HUES64 (cell line): ENCODE measurements around the gene ADARB2.
"Not testable (repeated sequence)": the region's sequence is repeated elsewhere in the genome, so short reads cannot be mapped to it uniquely, and the experiment has no call there.

Experiments used
- H3K27ac ChIP-seq: 2 replicates; pipeline ENCODE4 v1.7.0; 2013; ENCODE audit warnings: low read depth, low read length, inconsistent platforms
- H3K27me3 ChIP-seq: 2 replicates; pipeline ENCODE4 v1.6.1; 2013; ENCODE audit warnings: mild to moderate bottlenecking, low read length; ENCODE audit not compliant: insufficient read depth
- H3K36me3 ChIP-seq: 2 replicates; pipeline ENCODE4 v1.6.1; 2013; ENCODE audit warnings: mild to moderate bottlenecking, low read length; ENCODE audit not compliant: insufficient read depth
- H3K4me1 ChIP-seq: 2 replicates; pipeline ENCODE4 v1.6.1; 2013; ENCODE audit warnings: mild to moderate bottlenecking, low read length, moderate library complexity; ENCODE audit not compliant: insufficient read depth
- H3K4me3 ChIP-seq: 2 replicates; pipeline ENCODE4 v1.5.1; 2013; ENCODE audit warnings: mild to moderate bottlenecking, low read length, moderate library complexity
- H3K9ac ChIP-seq: 2 replicates; pipeline ENCODE4 v1.6.1; 2013; ENCODE audit warnings: mild to moderate bottlenecking, low read depth, low read length
- H3K9me3 ChIP-seq: 2 replicates; pipeline ENCODE4 v1.6.1; 2013; ENCODE audit warnings: low read depth, low read length; ENCODE audit not compliant: insufficient read depth
- WGBS: fragments of 150-250, 120-280 bp; methylation state at CpG from one replicate; pipeline ENCODE4 v1.1.7; 2013; ENCODE audit warnings: missing lambda C conversion rate; 5-methylcytosine and 5-hydroxymethylcytosine counted together

Gene ADARB2

DNA sequence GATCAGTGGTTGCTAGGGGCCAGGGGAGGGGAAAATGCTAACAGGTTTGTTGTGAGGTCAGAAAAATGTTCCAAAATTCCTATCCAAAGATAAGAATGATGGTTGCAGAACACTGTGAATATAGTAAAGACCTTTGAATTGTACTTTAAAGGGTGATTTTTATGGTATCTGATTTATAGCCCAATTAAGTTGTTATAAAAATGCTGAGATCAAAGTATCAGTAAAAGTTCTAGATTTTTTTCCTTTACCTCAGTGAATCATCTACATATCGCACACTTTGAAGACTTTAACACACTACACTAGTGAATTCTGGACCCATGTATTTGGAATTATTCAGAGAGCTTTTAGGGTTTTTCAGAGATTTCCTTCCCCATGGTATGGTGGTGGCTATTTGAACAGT, 405.8 kb downstream of the ADARB2 start:
- Histone ChIP-seq H3K4me1 (peaks cover 10% of the 10 kb centered on the region), H3K9me3 (no peaks in the 10 kb centered on the region), H3K4me3 (no peak overlapping the region), H3K27ac (no peak overlapping the region), H3K36me3 (no peaks in the 10 kb centered on the region), H3K27me3 (no peaks in the 10 kb centered on the region), H3K9ac (no peak overlapping the region)
- WGBS, result no CpG with 5 or more reads among the region's 1 CpG

DNA sequence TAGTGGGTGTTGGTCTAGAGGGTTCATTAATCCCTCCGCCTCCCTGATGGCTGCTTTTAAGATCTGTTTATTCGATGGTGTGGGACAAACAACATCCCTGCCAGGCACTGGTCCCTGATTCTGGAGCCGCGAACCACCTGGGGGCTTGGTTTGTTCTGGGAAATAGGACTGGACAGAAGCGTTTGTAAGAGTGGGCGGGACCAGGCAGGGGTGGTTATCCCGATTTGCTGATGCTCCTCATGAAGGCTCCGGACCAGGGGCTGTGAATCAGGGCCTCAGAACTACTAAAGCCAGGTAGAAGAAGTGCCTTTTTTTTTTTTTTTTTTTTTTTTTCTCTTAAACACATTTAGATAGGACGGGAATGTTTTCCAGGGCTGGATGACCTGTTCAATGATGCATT, 407.7 kb downstream of the ADARB2 start:
- H3K4me3 ChIP-seq, result no peak overlapping the region
- H3K9ac ChIP-seq, result no peak overlapping the region
- H3K4me1 ChIP-seq, result no peaks in the 10 kb centered on the region
- 86% methylated on average over 9 of the region's 9 CpGs for WGBS
- H3K36me3 ChIP-seq, result no peaks in the 10 kb centered on the region
- H3K27ac ChIP-seq, result no peak overlapping the region
- no peaks in the 10 kb centered on the region for H3K9me3 ChIP-seq
- H3K27me3 ChIP-seq, result no peaks in the 10 kb centered on the region

DNA sequence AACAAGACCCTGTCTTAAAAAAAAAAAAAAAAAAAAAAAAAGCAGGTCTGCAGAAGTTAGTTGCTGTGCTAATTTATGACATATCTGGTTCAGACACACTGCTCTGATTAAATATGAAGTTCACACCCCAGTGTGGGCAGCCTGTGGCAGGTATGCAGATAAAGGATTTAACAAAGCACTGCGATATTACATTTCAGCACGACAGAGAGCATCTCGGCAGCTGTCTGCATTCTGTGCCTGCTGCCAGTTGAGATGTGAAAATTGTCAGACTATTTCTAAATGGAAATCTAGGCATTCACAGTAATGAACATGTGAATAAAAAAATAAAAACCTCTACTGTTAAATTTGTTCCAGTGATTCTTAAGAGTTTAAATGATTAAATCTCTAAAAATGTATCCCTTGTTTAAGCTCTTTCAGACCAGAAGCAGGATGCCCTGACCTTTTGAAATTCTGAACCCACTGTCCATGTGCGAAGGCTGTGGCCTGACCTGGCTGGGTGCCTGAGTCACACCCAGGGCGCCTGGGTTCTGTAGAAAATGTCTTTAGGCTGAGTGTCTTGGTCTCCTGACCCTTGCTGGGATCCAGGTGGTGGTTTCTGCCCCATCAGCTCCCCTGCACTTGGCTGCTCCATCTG, 408.2 kb downstream of the ADARB2 start:
- no peaks in the 10 kb centered on the region for H3K27me3 ChIP-seq
- no peaks in the 10 kb centered on the region for H3K36me3 ChIP-seq
- WGBS, result 87% methylated on average over 5 of the region's 5 CpGs
- no peak overlapping the region for H3K4me3 ChIP-seq
- no peak overlapping the region for H3K9ac ChIP-seq
- H3K27ac ChIP-seq, result no peak overlapping the region
- no peaks in the 10 kb centered on the region for H3K4me1 ChIP-seq
- H3K9me3 ChIP-seq, result no peaks in the 10 kb centered on the region

DNA sequence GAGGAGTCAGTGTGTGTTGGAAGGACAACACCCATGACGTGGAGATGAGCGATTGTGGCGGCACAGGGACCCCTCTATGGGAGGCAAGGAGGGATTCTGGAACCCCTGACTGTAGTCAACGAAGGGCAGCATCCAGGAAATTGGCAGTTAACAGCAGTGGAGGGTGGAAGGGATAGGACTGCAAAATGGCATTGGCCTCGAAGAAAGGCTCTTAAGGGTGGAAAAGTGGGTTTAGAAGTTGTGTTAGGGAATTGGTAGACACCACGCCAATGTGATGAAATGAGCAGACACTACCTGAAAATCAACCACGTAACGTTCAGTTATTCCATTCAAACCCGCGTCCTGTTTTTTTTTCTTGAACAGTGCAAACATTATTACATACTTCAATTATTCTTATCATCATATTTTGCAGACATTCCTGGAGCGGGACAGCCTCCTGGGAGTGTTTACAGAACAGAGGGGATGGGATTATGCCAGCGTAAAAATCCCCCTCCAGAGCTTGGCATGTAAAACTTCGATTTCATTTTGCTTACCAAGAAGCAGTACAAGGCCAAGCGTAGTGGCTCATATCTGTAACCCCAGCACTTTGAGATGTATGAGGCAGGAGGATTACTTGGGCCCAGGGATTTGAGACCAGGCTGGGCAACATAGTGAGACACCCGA, 409.0 kb downstream of the ADARB2 start:
- Histone ChIP-seq H3K9ac (no peak overlapping the region), H3K4me3 (no peak overlapping the region), H3K9me3 (no peaks in the 10 kb centered on the region), H3K4me1 (no peaks in the 10 kb centered on the region), H3K36me3 (no peaks in the 10 kb centered on the region), H3K27me3 (no peaks in the 10 kb centered on the region), H3K27ac (no peak overlapping the region)
- 96% methylated on average over 15 of the region's 15 CpGs for WGBS

DNA sequence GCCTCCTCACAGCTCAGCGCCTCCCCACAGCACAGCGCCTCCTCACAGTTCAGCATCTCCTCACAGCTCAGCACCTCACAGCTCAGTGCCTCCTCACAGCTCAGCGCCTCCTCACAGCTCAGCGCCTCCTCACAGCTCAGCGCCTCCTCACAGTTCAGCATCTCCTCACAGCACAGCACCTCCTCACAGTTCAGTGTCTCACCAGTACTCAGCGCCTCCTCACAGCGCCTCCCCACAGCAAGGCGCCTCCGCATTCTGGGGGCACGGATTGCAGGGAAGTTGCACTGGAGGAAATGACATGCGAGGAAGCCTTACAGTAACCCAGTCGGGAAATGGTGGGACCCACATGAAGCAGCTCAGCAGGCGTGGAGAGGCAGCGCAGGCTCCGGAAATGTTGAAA, 409.6 kb downstream of the ADARB2 start:
- H3K27me3 ChIP-seq, result no peaks in the 10 kb centered on the region
- WGBS, result 82% methylated on average over 15 of the region's 15 CpGs

DNA sequence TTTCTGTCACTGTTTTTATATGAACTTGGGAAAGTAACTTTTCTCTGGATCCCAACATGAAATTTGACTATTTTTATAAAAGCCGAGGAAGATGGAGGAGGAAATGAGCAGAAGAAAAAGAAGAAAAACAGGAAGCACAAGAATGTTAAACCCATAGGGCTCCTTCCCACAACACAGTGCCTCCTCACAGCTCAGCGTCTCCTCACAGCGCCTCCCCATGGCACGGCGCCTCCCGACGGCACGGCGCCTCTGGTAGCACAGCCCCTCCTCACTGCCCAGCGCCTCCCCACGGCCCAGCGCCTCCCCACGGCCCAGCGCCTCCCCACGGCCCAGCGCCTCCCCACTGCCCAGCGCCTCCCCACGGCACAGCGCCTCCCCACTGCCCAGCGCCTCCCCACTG, 410.8 kb downstream of the ADARB2 start:
- H3K4me3 ChIP-seq, H3K4me1 ChIP-seq, H3K27ac ChIP-seq, H3K27me3 ChIP-seq, H3K36me3 ChIP-seq, H3K9me3 ChIP-seq, H3K9ac ChIP-seq: not testable (repeated sequence)
- WGBS, result 97% methylated on average over 8 of the region's 20 CpGs

More for the DNA sequence above, 409.6 kb downstream of the ADARB2 start:
- no peak overlapping the region for H3K9ac ChIP-seq
- H3K9me3 ChIP-seq, result no peaks in the 10 kb centered on the region
- H3K4me1 ChIP-seq, result no peaks in the 10 kb centered on the region
- no peak overlapping the region for H3K4me3 ChIP-seq
- H3K27ac ChIP-seq, result no peak overlapping the region
- no peaks in the 10 kb centered on the region for H3K36me3 ChIP-seq

DNA sequence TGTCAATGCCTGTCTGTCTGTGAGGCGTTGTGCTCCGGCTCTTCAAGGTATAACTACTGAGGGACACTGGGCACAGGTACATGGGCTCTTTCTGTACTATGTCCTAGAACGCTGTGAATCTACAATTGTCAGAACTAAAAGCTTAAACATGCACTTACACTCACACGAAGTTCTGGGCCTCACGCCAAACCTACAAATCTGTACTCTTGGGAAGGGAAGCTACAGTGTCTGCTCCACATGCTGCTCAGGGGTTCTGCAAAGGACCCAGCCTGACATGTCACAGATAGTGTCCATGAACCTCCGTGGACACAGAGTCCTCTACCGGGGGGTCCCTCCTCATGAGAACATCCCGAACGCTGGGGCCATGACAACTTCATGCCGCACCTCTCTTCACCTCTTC, 412.4 kb downstream of the ADARB2 start:
- no peaks in the 10 kb centered on the region for H3K27me3 ChIP-seq
- H3K4me3 ChIP-seq, result no peak overlapping the region
- H3K9ac ChIP-seq, result no peak overlapping the region
- no peak overlapping the region for H3K27ac ChIP-seq
- WGBS, result 94% methylated on average over 10 of the region's 10 CpGs
- H3K9me3 ChIP-seq, result no peaks in the 10 kb centered on the region
- no peaks in the 10 kb centered on the region for H3K36me3 ChIP-seq
- no peaks in the 10 kb centered on the region for H3K4me1 ChIP-seq

DNA sequence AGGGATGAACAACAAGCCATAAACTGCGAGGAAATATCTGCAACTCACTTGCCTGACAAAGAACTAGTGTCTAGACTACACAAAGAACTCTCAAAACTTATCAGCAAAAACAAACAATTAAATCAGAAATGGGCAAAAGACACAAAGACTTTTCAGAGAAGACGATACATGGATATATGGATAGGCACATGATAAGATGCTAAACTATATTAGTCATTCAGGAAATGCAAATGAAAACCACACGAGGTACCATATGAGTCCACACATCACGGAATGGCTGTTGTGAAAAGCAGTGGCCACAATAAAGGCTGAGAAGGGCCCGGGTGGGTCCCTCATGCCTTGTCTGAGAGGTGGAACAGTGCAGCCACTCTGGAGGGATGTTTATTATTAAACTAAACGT, 413.4 kb downstream of the ADARB2 start:
- H3K9ac ChIP-seq, result no peak overlapping the region

DNA sequence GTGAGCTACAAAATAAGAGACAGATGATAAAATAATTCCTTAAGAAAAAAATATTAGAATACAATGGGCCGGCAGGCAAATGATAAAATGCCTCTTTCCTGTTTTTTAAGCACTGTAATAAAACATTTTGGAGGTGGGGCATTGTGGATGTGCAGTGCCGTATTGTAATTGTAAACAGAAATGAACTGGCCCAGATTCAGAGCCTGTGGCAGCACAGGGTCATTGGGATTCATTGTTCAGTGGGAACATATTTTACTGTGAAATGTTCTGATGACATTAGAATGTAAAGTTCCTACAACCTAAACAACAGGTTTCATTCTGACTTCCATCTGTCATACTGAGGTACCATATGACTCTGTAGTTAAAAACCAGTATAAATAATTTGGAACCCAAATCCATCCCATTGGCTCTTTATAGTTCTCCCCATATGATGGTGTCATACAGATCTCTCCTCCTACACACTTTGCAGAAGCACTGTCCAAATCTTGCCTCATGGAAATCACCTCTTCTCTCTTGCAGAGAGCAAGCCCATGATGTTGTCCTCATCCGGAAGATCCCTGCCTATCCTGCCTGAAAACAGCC, 416.5 kb downstream of the ADARB2 start:
- Histone ChIP-seq H3K9ac (no peak overlapping the region), H3K4me3 (no peak overlapping the region), H3K27ac (no peak overlapping the region), H3K4me1 (no peaks in the 10 kb centered on the region), H3K36me3 (no peaks in the 10 kb centered on the region), H3K9me3 (no peaks in the 10 kb centered on the region), H3K27me3 (no peaks in the 10 kb centered on the region)
- WGBS, result 91% methylated on average over 3 of the region's 3 CpGs

More for the DNA sequence above, 413.4 kb downstream of the ADARB2 start:
- no peaks in the 10 kb centered on the region for H3K9me3 ChIP-seq
- H3K4me1 ChIP-seq, result no peaks in the 10 kb centered on the region
- WGBS, result 97% methylated on average over 5 of the region's 6 CpGs
- no peak overlapping the region for H3K27ac ChIP-seq
- no peak overlapping the region for H3K4me3 ChIP-seq
- no peaks in the 10 kb centered on the region for H3K27me3 ChIP-seq
- H3K36me3 ChIP-seq, result no peaks in the 10 kb centered on the region

DNA sequence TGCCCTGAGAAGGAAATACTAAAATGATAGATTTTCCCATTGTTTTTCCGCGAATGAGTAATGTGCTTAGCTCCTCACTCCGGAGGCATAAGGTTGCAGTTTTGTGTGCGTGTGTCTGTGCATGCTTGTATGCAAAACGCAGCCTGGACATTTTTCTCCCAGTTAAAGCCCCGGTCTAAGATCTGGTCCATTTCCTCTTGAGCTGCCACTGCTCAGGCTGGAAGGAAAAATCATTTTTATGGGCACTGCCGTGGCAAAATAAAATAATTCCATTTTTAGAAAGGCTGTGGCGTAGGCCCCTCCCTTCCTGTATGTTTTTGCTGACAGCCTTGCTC, 420.5 kb downstream of the ADARB2 start:
- no peak overlapping the region; the same call in 1 of the 2 replicates for H3K27ac ChIP-seq
- no peaks in the 10 kb centered on the region for H3K27me3 ChIP-seq
- no peaks in the 10 kb centered on the region for H3K36me3 ChIP-seq
- 92% methylated on average over 8 of the region's 8 CpGs for WGBS
- H3K4me1 ChIP-seq, result no peaks in the 10 kb centered on the region
- no peak overlapping the region for H3K4me3 ChIP-seq
- no peaks in the 10 kb centered on the region for H3K9me3 ChIP-seq
- H3K9ac ChIP-seq, result no peak overlapping the region

DNA sequence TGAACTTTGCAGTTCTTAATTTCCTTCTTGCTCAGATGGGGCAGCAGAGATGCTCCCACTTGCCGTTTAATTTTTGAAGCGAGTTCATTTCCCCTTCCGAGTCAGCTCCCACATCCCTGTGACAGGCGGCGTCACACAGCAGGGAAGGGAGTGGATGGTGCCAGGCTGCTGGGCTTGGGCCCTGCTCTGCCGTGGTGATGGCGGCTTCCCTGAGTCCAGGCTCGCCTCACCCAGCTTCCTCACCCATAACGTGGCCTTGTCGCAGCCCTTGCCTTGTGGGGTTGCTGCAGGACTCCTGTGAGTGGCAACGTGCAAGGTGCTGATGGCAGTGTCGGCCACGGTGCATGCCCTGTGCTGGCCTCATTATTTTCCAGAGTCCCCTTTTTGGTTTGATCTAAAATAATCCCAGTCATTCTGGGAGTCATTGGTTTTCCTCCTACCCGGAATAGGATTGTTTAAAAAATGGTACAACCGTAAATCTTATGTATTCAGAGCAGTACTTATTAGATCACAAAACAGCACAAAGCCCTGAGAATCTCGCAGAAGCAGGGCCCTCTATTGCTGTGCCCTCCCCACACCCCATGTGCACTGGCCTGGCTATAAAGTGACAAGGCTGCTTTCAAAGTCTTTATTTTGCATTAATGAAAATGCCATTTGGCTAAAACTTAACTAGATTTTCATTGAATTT, 421.1 kb downstream of the ADARB2 start:
- Histone ChIP-seq H3K4me1 (0 out of 2 replicates have a peak, but pooled peaks cover under 1% of the 10 kb centered on the region), H3K9ac (no peak overlapping the region), H3K4me3 (no peak overlapping the region), H3K9me3 (no peaks in the 10 kb centered on the region), H3K27ac (no peak overlapping the region; the same call in 1 of the 2 replicates), H3K27me3 (no peaks in the 10 kb centered on the region), H3K36me3 (no peaks in the 10 kb centered on the region)
- WGBS, result 89% methylated on average over 16 of the region's 16 CpGs
